HFFc6 (cell line): ENCODE results near the gene ATP2C2. TPM values are rescaled to one million over a fixed set of nuclear protein-coding genes. Genes with fewer than 3 reads are reported as not detected.

Source experiments
- DNase-seq: peaks from one replicate; pipeline ENCODE4 v3.0.0-alpha.2; 2018
- H3K27ac Mint-ChIP-seq: 2 replicates; pipeline ENCODE4 v1.8.0; 2020; ENCODE audit warnings: mild to moderate bottlenecking, mixed read lengths
- H3K27me3 Mint-ChIP-seq: 2 replicates; pipeline ENCODE4 v1.8.0; 2021; ENCODE audit warnings: mild to moderate bottlenecking, moderate library complexity, mixed read lengths; ENCODE audit not compliant: insufficient read depth
- H3K36me3 Mint-ChIP-seq: 2 replicates; pipeline ENCODE4 v1.8.0; 2021; ENCODE audit warnings: low read depth, mixed read lengths
- H3K4me1 Mint-ChIP-seq: 2 replicates; pipeline ENCODE4 v1.8.0; 2020; ENCODE audit warnings: low read depth, mixed read lengths
- H3K4me3 Mint-ChIP-seq: 2 replicates; pipeline ENCODE4 v1.8.0; 2020; ENCODE audit warnings: mild to moderate bottlenecking, moderate library complexity, mixed read lengths
- H3K9me3 Mint-ChIP-seq: 2 replicates; pipeline ENCODE4 v1.8.0; 2020; ENCODE audit warnings: mild to moderate bottlenecking, mixed read lengths
- CTCF ChIP-seq: fragments of 200-600 bp; sonication (generic); IDR thresholded peaks from 2 replicates; pipeline ENCODE4 v1.5.0; 2021; ENCODE audit warnings: antibody characterized with exemption, mild to moderate bottlenecking
- total RNA-seq, 6 experiments: library from RNA; stranded (reverse); fragmentation: NEBNext Ultra II Directional; extraction: Animal tissue kit (Norgen Biotek cat#: 25700); gene quantifications; 2 replicates in 1 of 6; 3 replicates in 5 of 6; pipeline ENCODE4 v1.2.3, GENCODE V29; 2021

Gene ATP2C2
- total RNA-seq, 6 experiments from 2014 or later, result not detected

- Mint-ChIP-seq H3K9me3 (no peaks in the 10 kb centered on the region), H3K4me1 (peaks cover 57% of the 10 kb centered on the region)
- DNase-seq, result no peak
Observed at GRCh38 chr16:84505249-84506187, 137.2 kb downstream of the ATP2C2 start.

GRCh38 chr16:84507011-84507982 lies 139.0 kb downstream of the ATP2C2 start:
- Mint-ChIP-seq H3K4me1 (peaks cover 56% of the 10 kb centered on the region), H3K27me3 (peaks cover 3% of the 10 kb centered on the region; the same call in 1 of the 2 replicates), H3K4me3 (peak overlapping the region; percentile 32; the same call in 1 of the 2 replicates), H3K9me3 (no peaks in the 10 kb centered on the region), H3K36me3 (peaks cover 12% of the 10 kb centered on the region), H3K27ac (peak overlapping the region; percentile 64; the same call in 1 of the 2 replicates)
- DNase-seq, result no peak
- no peak for TF ChIP-seq CTCF

More at GRCh38 chr16:84505249-84506187, 137.2 kb downstream of the ATP2C2 start:
- Mint-ChIP-seq H3K4me3 (peak overlapping the region; percentile 93), H3K36me3 (peaks cover 30% of the 10 kb centered on the region), H3K27ac (peak overlapping the region; percentile 94), H3K27me3 (peaks cover 3% of the 10 kb centered on the region; the same call in 1 of the 2 replicates)
- no peak for TF ChIP-seq CTCF

- no peak for DNase-seq
- Mint-ChIP-seq H3K9me3 (no peaks in the 10 kb centered on the region), H3K4me1 (peaks cover 53% of the 10 kb centered on the region), H3K27me3 (no peaks in the 10 kb centered on the region), H3K4me3 (no peak overlapping the region), H3K36me3 (peaks cover 3% of the 10 kb centered on the region; the same call in 1 of the 2 replicates), H3K27ac (no peak overlapping the region)
- no peak for TF ChIP-seq CTCF
Observed at GRCh38 chr16:84508502-84508901, 140.2 kb downstream of the ATP2C2 start.

GRCh38 chr16:84509032-84509950 lies 141.0 kb downstream of the ATP2C2 start:
- Mint-ChIP-seq H3K36me3 (no peaks in the 10 kb centered on the region), H3K27ac (no peak overlapping the region), H3K4me1 (peaks cover 50% of the 10 kb centered on the region), H3K4me3 (no peak overlapping the region), H3K9me3 (no peaks in the 10 kb centered on the region), H3K27me3 (no peaks in the 10 kb centered on the region; the same call in 1 of the 2 replicates)
- DNase-seq, result no peak
- no peak for TF ChIP-seq CTCF
